Mucosa of descending colon (tissue), 3 donors: ENCODE measurements around the gene SLC51B. TPM values are rescaled to one million over a fixed set of nuclear protein-coding genes. Genes with fewer than 3 reads are reported as not detected.

ENCODE experiments used
- ATAC-seq: fragments of 200-7000 bp; cut with Tn5 transposase; one replicate; pipeline ENCODE4 v1.9.1; 2020; ENCODE audit warnings: mild to moderate bottlenecking, moderate library complexity
- DNase-seq, 3 donors: peaks; one replicate each; pipeline ENCODE4 v3.0.0-alpha.2; 2020
- H3K36me3 ChIP-seq: fragments of 200-600 bp; one replicate; pipeline ENCODE4 v1.8.0; 2021; ENCODE audit warnings: low read depth, mild to moderate bottlenecking
- H3K4me1 ChIP-seq: fragments of 200-600 bp; one replicate; pipeline ENCODE4 v1.8.0; 2021; ENCODE audit warnings: low read depth, mild to moderate bottlenecking
- H3K4me3 ChIP-seq: fragments of 200-600 bp; one replicate; pipeline ENCODE4 v1.8.0; 2021; ENCODE audit warnings: mild to moderate bottlenecking
- H3K9me3 ChIP-seq: fragments of 200-600 bp; one replicate; pipeline ENCODE4 v1.8.0; 2021; ENCODE audit warnings: mild to moderate bottlenecking
- CTCF ChIP-seq: fragments of 200-600 bp; IDR thresholded peaks from one replicate; pipeline ENCODE4 v1.8.0; 2022; ENCODE audit warnings: antibody characterized with exemption, mild to moderate bottlenecking
- intact Hi-C, 2 donors: fragments of 100-400 bp; cut with DNase I in 1 of 2; cut with micrococcal nuclease in 1 of 2; formaldehyde crosslinking; loops; one replicate each; pipeline versions ENCODE4 v1.11.0 to v1.11.1; 2022; cut with DNase I, micrococcal nuclease
- total RNA-seq, 3 donors: library from RNA; stranded (reverse); fragmentation: NEBNext Ultra II Directional in 2 of 3; extraction: Animal tissue kit (Norgen Biotek cat#: 25700) in 2 of 3; gene quantifications; one replicate each; pipeline versions ENCODE4 v1.2.1 to v1.2.4, GENCODE V29; 2021 to 2023
- donor health status: DM: no; HTN: no; CAD: no; lungs with moderate emphysema.
- donor health status: DM: no; HTN: no; CAD: no.
- donor health status: DM: no; HTN: yes; CAD: no.

SLC51B gene
- total RNA-seq, 3 donors from 2014 or later: 70.1 to 157 (median 76.2) TPM

GRCh38 chr15:65067645-65068402, 22.6 kb downstream of the SLC51B start, which contains the start of gene RASL12:
TSS of gene RASL12 (minus strand) at chr15:65067991. CDS start at chr15:65067835, 156 bp downstream.
- DNase-seq (peak in 1 of 3 donors; percentile 62), ATAC-seq (peak; percentile 57)
- intact Hi-C loops: no loop called here

DNA sequence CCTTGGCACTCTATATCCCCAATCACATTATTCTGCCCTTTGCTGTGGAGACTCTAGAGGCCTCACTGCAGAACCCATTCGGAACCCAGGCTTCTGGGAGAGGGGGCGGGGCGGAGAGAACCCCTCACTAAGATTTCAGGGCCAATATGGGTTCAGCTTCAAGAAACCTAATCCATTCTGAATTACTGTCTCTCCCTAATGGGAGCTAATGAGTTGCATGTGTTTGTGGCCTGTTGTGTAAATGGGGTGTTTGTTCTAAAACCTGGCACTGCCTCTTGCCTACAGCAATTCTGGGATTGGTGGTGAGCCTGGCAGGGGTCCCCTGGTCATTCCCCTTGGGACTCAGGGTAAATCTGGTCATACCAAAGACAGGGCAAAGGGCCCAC, 23.2 kb downstream of the SLC51B start:
- no peak for ATAC-seq
- TF ChIP-seq CTCF: no peak

More at GRCh38 chr15:65067645-65068402, 22.6 kb downstream of the SLC51B start, which contains the start of gene RASL12:
- Histone ChIP-seq H3K4me1 (no peaks in the 10 kb centered on the region), H3K36me3 (no peaks in the 10 kb centered on the region), H3K9me3 (no peaks in the 10 kb centered on the region), H3K4me3 (peak within 1 kb of the TSS; percentile 6)
- TF ChIP-seq CTCF: no peak

GRCh38 chr15:65069179-65069578, 24.0 kb downstream of the SLC51B start:
- DNase-seq (peak in 1 of 3 donors; percentile 59), ATAC-seq (peak; percentile 63)
- intact Hi-C loops: no loop called here
- no peak for TF ChIP-seq CTCF
- no peaks in the 10 kb centered on the region for H3K36me3 ChIP-seq
- H3K9me3 ChIP-seq: no peaks in the 10 kb centered on the region
- no peaks in the 10 kb centered on the region for H3K4me1 ChIP-seq
- H3K4me3 ChIP-seq: no peak overlapping the region

More for the DNA sequence above, 23.2 kb downstream of the SLC51B start:
- intact Hi-C loops: no loop called here
- H3K4me3 ChIP-seq: no peak overlapping the region
- H3K9me3 ChIP-seq: no peaks in the 10 kb centered on the region
- H3K4me1 ChIP-seq: no peaks in the 10 kb centered on the region
- no peaks in the 10 kb centered on the region for H3K36me3 ChIP-seq
- no peak for DNase-seq

- H3K36me3 ChIP-seq: no peaks in the 10 kb centered on the region
- intact Hi-C loops: no loop called here
- H3K9me3 ChIP-seq: no peaks in the 10 kb centered on the region
- H3K4me3 ChIP-seq: no peak overlapping the region
- ATAC-seq (no peak), DNase-seq (no peak)
- no peak for TF ChIP-seq CTCF
- H3K4me1 ChIP-seq: no peaks in the 10 kb centered on the region
Observed at GRCh38 chr15:65069779-65070546, 24.8 kb downstream of the SLC51B start.

DNA sequence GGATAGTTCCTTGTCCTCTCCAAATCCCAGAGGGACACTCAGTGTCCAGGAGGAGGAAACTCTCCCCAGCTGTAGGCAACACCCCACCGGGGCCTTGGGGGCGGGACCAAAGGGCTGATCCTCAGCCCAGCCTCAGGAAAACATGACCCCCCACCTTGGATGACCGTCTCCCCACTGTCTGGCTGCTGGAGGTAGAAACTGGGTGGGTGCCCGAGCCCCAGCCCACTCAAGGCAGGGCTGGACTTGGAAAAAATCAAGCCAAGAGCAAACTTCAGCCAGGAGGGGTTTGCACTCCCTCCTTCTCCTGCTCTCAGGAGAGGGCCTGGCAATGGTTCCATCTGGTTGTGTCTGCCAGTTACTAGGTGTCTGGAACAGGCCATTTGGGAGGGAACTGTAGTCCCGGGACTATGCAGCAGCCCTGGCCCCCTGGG, 26.2 kb downstream of the SLC51B start:
- Histone ChIP-seq H3K36me3 (no peaks in the 10 kb centered on the region), H3K4me1 (no peaks in the 10 kb centered on the region), H3K9me3 (no peaks in the 10 kb centered on the region), H3K4me3 (no peak overlapping the region)
- ATAC-seq (peak; percentile 5), DNase-seq (no peak)
- TF ChIP-seq CTCF: no peak
- intact Hi-C loops: no loop called here
